Body of pancreas (tissue), 4 donors: ENCODE data around the gene THRSP. TPM values are rescaled to one million over a fixed set of nuclear protein-coding genes. Genes with fewer than 3 reads are reported as not detected.
"Not testable (repeated sequence)": the region's sequence is repeated elsewhere in the genome, so short reads cannot be mapped to it uniquely, and the experiment has no call there.

Source experiments
- ATAC-seq: fragments of 150-250 bp; one replicate; pipeline ENCODE4 v1.9.1; 2016
- DNase-seq, 4 donors: peaks; one replicate each; pipeline ENCODE4 v3.0.0-alpha.2; 2019
- H3K27ac ChIP-seq, 4 donors: fragments of 200-600 bp; sonication (generic); 1 replicate in 3 of 4; 2 replicates in 1 of 4; pipeline versions ENCODE4 v1.5.1 to v1.6.1; 2016 to 2019; ENCODE audit warnings: mild to moderate bottlenecking in 1 of 4, mixed read lengths in 1 of 4, moderate library complexity in 1 of 4
- H3K27me3 ChIP-seq, 2 donors: fragments of 200-600 bp; sonication (generic); one replicate each; pipeline ENCODE4 v1.6.0; 2016; ENCODE audit warnings: mild to moderate bottlenecking in 1 of 2
- H3K36me3 ChIP-seq, 2 donors: fragments of 200-600 bp; sonication (generic); replicated peaks in 1 of 2; 2 replicates each; pipeline ENCODE4 v1.5.1; 2016; ENCODE audit warnings: low read depth in 2 of 2; ENCODE audit not compliant: insufficient read depth in 1 of 2
- H3K4me1 ChIP-seq: fragments of 200-600 bp; sonication (generic); one replicate; pipeline ENCODE4 v1.6.0; 2016
- H3K4me3 ChIP-seq, 2 donors: fragments of 200-600 bp; sonication (generic); 1 replicate in 1 of 2; 2 replicates in 1 of 2; pipeline ENCODE4 v1.5.1; 2016 to 2019
- H3K9me3 ChIP-seq, 3 donors: fragments of 200-600 bp; sonication (generic); 1 replicate in 2 of 3; 2 replicates in 1 of 3; pipeline ENCODE4 v1.5.1; 2016
- CTCF ChIP-seq, 7 experiments: fragments of 450-650 bp in 4 of 7; fragments of 200-600 bp in 3 of 7; sonication (generic) in 3 of 7; IDR thresholded peaks; one replicate each; pipeline ENCODE4 v1.5.1; 2016 to 2019; ENCODE audit warnings: antibody characterized with exemption in 7 of 7
- POLR2A ChIP-seq, 3 donors: fragments of 450-650 bp; IDR thresholded peaks; one replicate each; pipeline ENCODE4 v1.6.1; 2016; ENCODE audit warnings: antibody characterized with exemption in 3 of 3, mild to moderate bottlenecking in 2 of 3
- WGBS, 2 donors: methylation state at CpG; one replicate each; pipeline ENCODE4 v1.1.5; 2017; 5-methylcytosine and 5-hydroxymethylcytosine counted together
- intact Hi-C: fragments of 100-400 bp; cut with DNase I; formaldehyde crosslinking; loops from one replicate; pipeline ENCODE4 v1.15.1; 2023
- total RNA-seq, 2 donors: library from RNA; depleted of rRNA; stranded (reverse); fragments of >200 nt; gene quantifications; one replicate each; pipeline ENCODE4 v1.1.0, GENCODE V29; 2016

Gene THRSP
- total RNA-seq, 2 donors from 2014 or later: 6.6 TPM; not detected in 1

- Histone ChIP-seq H3K4me3 (no peak overlapping the region), H3K9me3 (no peaks in the 10 kb centered on the region), H3K36me3 (no peaks in the 10 kb centered on the region), H3K4me1 (peaks cover 14% of the 10 kb centered on the region), H3K27ac (no peak overlapping the region), H3K27me3 (no peaks in the 10 kb centered on the region)
- DNase-seq: no peak
- no peak for ATAC-seq
- WGBS, 2 donors: 50 to 73% methylated on average over 1 to 4 of the region's 4 CpGs
- no peak for TF ChIP-seq POLR2A (IDR thresholded peaks at IDR 0.05)
- TF ChIP-seq CTCF (IDR thresholded peaks at IDR 0.05): no peak
- intact Hi-C loops: no loop called here
These were observed 19.4 kb downstream of the THRSP start for GRCh38 chr11:78083021-78083420.

DNA sequence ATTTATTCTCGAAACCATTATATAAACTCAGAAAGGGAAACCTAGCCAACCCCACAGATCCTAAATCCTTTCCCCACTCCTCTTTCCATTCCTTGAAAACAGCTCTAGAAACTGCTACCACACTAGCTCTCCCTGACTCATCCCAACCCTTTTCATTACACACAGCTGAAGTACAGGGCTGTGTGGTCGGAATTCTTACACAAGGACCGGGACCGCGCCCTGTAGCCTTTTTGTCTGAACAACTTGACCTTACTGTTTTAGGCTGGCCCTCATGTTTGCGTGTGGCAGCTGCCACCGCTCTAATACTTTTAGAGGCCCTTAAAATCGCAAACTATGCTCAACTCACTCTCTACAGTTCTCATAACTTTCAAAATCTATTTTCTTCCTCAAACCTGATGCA lies 20.8 kb downstream of the THRSP start:
- H3K27ac ChIP-seq, ATAC-seq, intact Hi-C loops: not testable (repeated sequence)

GRCh38 chr11:78085972-78086371 lies 22.3 kb downstream of the THRSP start:
- intact Hi-C loops: no loop called here
- no peak for TF ChIP-seq POLR2A (IDR thresholded peaks at IDR 0.05)
- TF ChIP-seq CTCF (IDR thresholded peaks at IDR 0.05): no peak
- H3K27ac ChIP-seq: no peak overlapping the region
- H3K4me1 ChIP-seq: peaks cover 7% of the 10 kb centered on the region
- H3K27me3 ChIP-seq: no peaks in the 10 kb centered on the region
- DNase-seq (no peak), ATAC-seq (no peak)
- no peaks in the 10 kb centered on the region for H3K9me3 ChIP-seq
- 42 to 45% methylated on average over 3 of the region's 3 CpGs for WGBS, 2 donors
- no peak overlapping the region for H3K4me3 ChIP-seq
- no peaks in the 10 kb centered on the region for H3K36me3 ChIP-seq

More for the DNA sequence above, 20.8 kb downstream of the THRSP start:
- H3K9me3 ChIP-seq, H3K4me3 ChIP-seq, H3K27me3 ChIP-seq, DNase-seq, H3K4me1 ChIP-seq, H3K36me3 ChIP-seq: not testable (repeated sequence)
- WGBS, 2 donors: 82 to 90% methylated on average over 8 of the region's 8 CpGs

DNA sequence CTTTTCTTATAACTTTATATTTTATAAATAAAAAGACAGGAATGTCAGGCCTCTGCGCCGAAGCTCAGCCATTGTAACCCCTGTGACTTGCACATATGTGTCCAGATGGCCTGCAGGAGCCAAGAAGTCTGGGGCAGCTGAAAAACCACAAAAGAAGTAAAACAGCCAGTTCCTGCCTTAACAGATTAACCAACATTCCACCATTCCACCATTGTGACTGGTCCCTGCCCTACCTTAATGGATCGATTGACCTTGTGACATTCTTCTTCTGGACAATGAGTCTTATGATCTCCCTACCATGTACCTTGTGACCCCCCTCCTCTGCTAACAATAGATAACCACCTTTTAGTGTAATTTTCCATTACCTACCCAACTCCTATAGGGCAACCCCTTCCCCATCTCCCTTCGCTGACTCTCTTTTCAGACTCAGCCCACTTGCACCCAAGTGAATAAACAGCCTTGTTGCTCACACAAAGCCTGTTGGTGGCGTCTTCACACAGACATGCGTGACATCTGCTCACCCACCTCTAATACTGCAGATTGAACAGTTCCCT lies 22.9 kb downstream of the THRSP start:
- ATAC-seq, H3K4me3 ChIP-seq, H3K27ac ChIP-seq, DNase-seq, H3K36me3 ChIP-seq, intact Hi-C loops, H3K27me3 ChIP-seq, H3K4me1 ChIP-seq, H3K9me3 ChIP-seq: not testable (repeated sequence)
- 84 to 91% methylated on average over 6 of the region's 6 CpGs for WGBS, 2 donors

- H3K27me3 ChIP-seq: no peaks in the 10 kb centered on the region
- TF ChIP-seq POLR2A (IDR thresholded peaks at IDR 0.05): no peak
- TF ChIP-seq CTCF (IDR thresholded peaks at IDR 0.05): no peak
- H3K4me1 ChIP-seq: peaks cover 8% of the 10 kb centered on the region
- 91 to 97% methylated on average over 2 of the region's 2 CpGs for WGBS, 2 donors
- ATAC-seq: no peak
- H3K36me3 ChIP-seq: no peaks in the 10 kb centered on the region
- intact Hi-C loops: no loop called here
- no peak overlapping the region for H3K27ac ChIP-seq
- H3K4me3 ChIP-seq: no peak overlapping the region
- no peak for DNase-seq
- H3K9me3 ChIP-seq: no peaks in the 10 kb centered on the region
These were observed 30.6 kb downstream of the THRSP start for GRCh38 chr11:78094250-78094649.

DNA sequence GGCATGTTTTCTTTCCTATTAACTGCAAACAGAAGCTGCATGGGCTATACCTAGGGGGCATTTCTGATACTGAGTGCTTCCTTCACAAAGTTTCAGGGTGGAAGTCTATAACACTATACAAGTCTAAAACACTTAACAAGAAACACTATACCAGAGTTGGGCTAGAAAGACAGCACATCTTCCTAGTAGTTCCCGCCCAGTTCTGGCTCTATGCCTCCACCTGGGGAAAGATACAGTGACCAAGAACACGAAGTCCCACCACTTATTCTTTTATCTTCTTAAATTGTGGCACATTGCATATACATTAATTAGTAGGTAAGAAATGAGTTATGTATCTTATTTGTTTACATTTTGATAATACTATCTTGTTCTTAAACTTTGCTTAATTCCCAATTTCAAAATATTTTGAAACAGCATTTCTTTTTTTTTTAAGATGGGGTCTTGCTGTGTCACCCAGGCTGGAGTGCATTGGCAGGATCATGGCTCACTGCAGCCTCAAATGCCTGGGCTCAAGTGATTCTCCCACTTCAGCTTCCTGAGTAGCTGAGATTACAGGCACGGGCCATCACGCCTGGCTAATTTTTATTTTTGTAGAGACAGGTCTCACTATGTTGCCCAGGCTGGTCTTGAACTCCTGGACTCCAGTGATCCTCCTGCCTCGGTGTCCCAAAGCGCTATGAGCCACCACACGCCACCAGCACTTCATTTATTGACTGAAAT lies 34.2 kb downstream of the THRSP start:
- no peak overlapping the region for H3K4me3 ChIP-seq
- DNase-seq (no peak), ATAC-seq (no peak)
- H3K36me3 ChIP-seq: peaks cover 0 to 2% of the 10 kb centered on the region in 2 donors
- H3K4me1 ChIP-seq: no peaks in the 10 kb centered on the region
- H3K9me3 ChIP-seq: no peaks in the 10 kb centered on the region
- intact Hi-C loops: no loop called here
- H3K27me3 ChIP-seq: no peaks in the 10 kb centered on the region
- WGBS, 2 donors: 88 to 94% methylated on average over 7 of the region's 7 CpGs
- TF ChIP-seq CTCF (IDR thresholded peaks at IDR 0.05) (no peak), POLR2A (IDR thresholded peaks at IDR 0.05) (no peak)
- no peak overlapping the region for H3K27ac ChIP-seq
